Measurements from ENCODE around the gene DOK3. TPM values are rescaled to one million over a fixed set of nuclear protein-coding genes. Genes with fewer than 3 reads are reported as not detected.

The DOK3 gene
- total and polyA plus RNA-seq, 2 of the 13 experiments (the other 11 are each of a cell fraction or from before 2014, with no cell fraction given): 1.4 to 1.5 TPM

GRCh38 chr5:177496727-177497291, 12.8 kb downstream of the DOK3 start (continued):
- TF ChIP-seq ZNF883 (CRISPR knock-in tag; IDR thresholded peaks at IDR 0.05; ENCODE audit: not compliant biosample characterization): peak; percentile 31
- TF ChIP-seq ISL2 (CRISPR knock-in tag; IDR thresholded peaks at IDR 0.05): no peak
- TF ChIP-seq ZNF746 (CRISPR knock-in tag; IDR thresholded peaks at IDR 0.05): no peak
- no peak for TF ChIP-seq PHF20 (CRISPR knock-in tag; IDR thresholded peaks at IDR 0.05)
- TF ChIP-seq DNMT3B (CRISPR knock-in tag; conservative IDR thresholded peaks at IDR 0.05): no peak
- TF ChIP-seq ZNF816 (CRISPR knock-in tag; IDR thresholded peaks at IDR 0.05; ENCODE audit: borderline replicate concordance): no peak
- no peak for TF ChIP-seq ZNF839 (CRISPR knock-in tag; IDR thresholded peaks at IDR 0.05; ENCODE audit: borderline replicate concordance)
- no peak for TF ChIP-seq ZBTB10 (CRISPR knock-in tag; IDR thresholded peaks at IDR 0.05; ENCODE audit: borderline replicate concordance)
- 0 out of 4 replicates have a peak, but pooled peaks of 1 of the 2 experiments have one; percentile 5 for TF ChIP-seq HMGXB4 (CRISPR knock-in tag; IDR thresholded peaks at IDR 0.05; ENCODE audit: borderline replicate concordance in 1 of 2, low read depth in 1 of 2)
- TF ChIP-seq ZNF121 (CRISPR knock-in tag; IDR thresholded peaks at IDR 0.05): no peak
- 0 out of 2 replicates have a peak, but pooled peaks have one; percentile 74 for TF ChIP-seq SNAI1 (CRISPR knock-in tag; IDR thresholded peaks at IDR 0.05; ENCODE audit: borderline replicate concordance)
- no peak for TF ChIP-seq NFIC (IDR thresholded peaks at IDR 0.05; ENCODE audit: low read length)
- no peak for TF ChIP-seq RNF219 (CRISPR knock-in tag; IDR thresholded peaks at IDR 0.05)
- TF ChIP-seq ZNF501 (CRISPR knock-in tag; IDR thresholded peaks at IDR 0.05): no peak
- TF ChIP-seq ZNF788 (CRISPR knock-in tag; IDR thresholded peaks at IDR 0.05; ENCODE audit: borderline replicate concordance): 0 out of 2 replicates have a peak, but pooled peaks have one; percentile 35
- no peak for TF ChIP-seq CEBPB (IDR thresholded peaks at IDR 0.05; ENCODE audit: borderline replicate concordance, low read depth, low read length)
- no peak for TF ChIP-seq BRCA1 (CRISPR knock-in tag; IDR thresholded peaks at IDR 0.05)
- TF ChIP-seq MTA3 (CRISPR knock-in tag; IDR thresholded peaks at IDR 0.05): no peak
- no peak for TF ChIP-seq NR1H2 (CRISPR knock-in tag; IDR thresholded peaks at IDR 0.05; ENCODE audit: borderline replicate concordance, low read depth)
- no peak; the same call in 1 of the 2 replicates for TF ChIP-seq ZFP82 (CRISPR knock-in tag; IDR thresholded peaks at IDR 0.05; ENCODE audit: borderline replicate concordance)
- TF ChIP-seq POGZ (CRISPR knock-in tag; IDR thresholded peaks at IDR 0.05): no peak
- TF ChIP-seq MYC (CRISPR knock-in tag; IDR thresholded peaks at IDR 0.05; ENCODE audit: borderline replicate concordance): no peak
- TF ChIP-seq SATB2 (CRISPR knock-in tag; IDR thresholded peaks at IDR 0.05): no peak
- no peak for TF ChIP-seq TEF (CRISPR knock-in tag; IDR thresholded peaks at IDR 0.05)
